K562 (cell line): Measurements from ENCODE around the gene SDR9C7. TPM values are rescaled to one million over a fixed set of nuclear protein-coding genes. Genes with fewer than 3 reads are reported as not detected.

Source experiments
- CBX5 ChIP-seq: IDR thresholded peaks from 2 replicates; pipeline ENCODE4 v1.6.1; 2014; ENCODE audit warnings: low read depth, borderline replicate concordance
- ERF ChIP-seq: fragments of 450-650 bp; formaldehyde crosslinking; IDR thresholded peaks from 2 replicates; pipeline ENCODE4 v1.4.0; 2020; ENCODE audit warnings: mild to moderate bottlenecking, mixed read lengths
- HES1 ChIP-seq: fragments of 450-650 bp; IDR thresholded peaks from 2 replicates; pipeline ENCODE4 v1.6.1; 2016; ENCODE audit warnings: low read depth, mild to moderate bottlenecking, moderate library complexity
- PCBP1 ChIP-seq: fragments of 200-400 bp; formaldehyde crosslinking; IDR thresholded peaks from 2 replicates; pipeline ENCODE4 v1.6.1; 2018; ENCODE audit warnings: mild to moderate bottlenecking, low read depth, low read length; ENCODE audit not compliant: poor library complexity, severe bottlenecking
- PRDM10 ChIP-seq: fragments of 450-650 bp; IDR thresholded peaks from 2 replicates; pipeline ENCODE4 v1.6.1; 2018; ENCODE audit not compliant: partially characterized antibody
- ZBED1 ChIP-seq: IDR thresholded peaks from 2 replicates; pipeline ENCODE4 v1.6.1; 2014
- ZNF24 ChIP-seq: fragments of 450-650 bp; IDR thresholded peaks from 2 replicates; pipeline ENCODE4 v1.6.1; 2016
- polyA plus RNA-seq, 8 experiments: library from polyadenylated mRNA; depleted of rRNA in 4 of 8; stranded (reverse) in 5 of 8; unstranded in 3 of 8; fragments of >200 nt; fragmentation: Nextera tagmentation in 2 of 8; fragmentation: Illumina TruSeq in 1 of 8; extraction: Ambion mirVana in 2 of 8; extraction: Trizol in 1 of 8; gene quantifications; 2 replicates each; pipeline versions ENCODE4 v1.2.1 to v1.2.3, GENCODE V29; 2011 to 2014; ENCODE audit warnings: inconsistent platforms in 1 of 8, missing spikeins in 1 of 8
- total RNA-seq, 7 experiments: library from RNA; depleted of rRNA in 6 of 7; stranded (reverse); fragments of >200 nt in 6 of 7; fragmentation: Illumina TruSeq in 2 of 7; extraction: Trizol in 2 of 7; gene quantifications; 2 replicates each; pipeline versions ENCODE4 v1.2.1 to v1.2.3, GENCODE V29; 2011 to 2021; ENCODE audit warnings: low replicate concordance in 1 of 7
- TF ChIP-seq, protein P1 (sequence below): fragments of 250-450 bp; sonication (Bioruptor Pico); IDR thresholded peaks from 2 replicates; pipeline ENCODE4 v1.4.0; 2020; ENCODE audit warnings: mild to moderate bottlenecking, moderate library complexity

Gene SDR9C7
- total and polyA plus RNA-seq, 9 of the 15 experiments (the other 6 are each of a cell fraction or from before 2014, with no cell fraction given): 0.04 to 0.59 (median 0.06) TPM; not detected in 6

DNA sequence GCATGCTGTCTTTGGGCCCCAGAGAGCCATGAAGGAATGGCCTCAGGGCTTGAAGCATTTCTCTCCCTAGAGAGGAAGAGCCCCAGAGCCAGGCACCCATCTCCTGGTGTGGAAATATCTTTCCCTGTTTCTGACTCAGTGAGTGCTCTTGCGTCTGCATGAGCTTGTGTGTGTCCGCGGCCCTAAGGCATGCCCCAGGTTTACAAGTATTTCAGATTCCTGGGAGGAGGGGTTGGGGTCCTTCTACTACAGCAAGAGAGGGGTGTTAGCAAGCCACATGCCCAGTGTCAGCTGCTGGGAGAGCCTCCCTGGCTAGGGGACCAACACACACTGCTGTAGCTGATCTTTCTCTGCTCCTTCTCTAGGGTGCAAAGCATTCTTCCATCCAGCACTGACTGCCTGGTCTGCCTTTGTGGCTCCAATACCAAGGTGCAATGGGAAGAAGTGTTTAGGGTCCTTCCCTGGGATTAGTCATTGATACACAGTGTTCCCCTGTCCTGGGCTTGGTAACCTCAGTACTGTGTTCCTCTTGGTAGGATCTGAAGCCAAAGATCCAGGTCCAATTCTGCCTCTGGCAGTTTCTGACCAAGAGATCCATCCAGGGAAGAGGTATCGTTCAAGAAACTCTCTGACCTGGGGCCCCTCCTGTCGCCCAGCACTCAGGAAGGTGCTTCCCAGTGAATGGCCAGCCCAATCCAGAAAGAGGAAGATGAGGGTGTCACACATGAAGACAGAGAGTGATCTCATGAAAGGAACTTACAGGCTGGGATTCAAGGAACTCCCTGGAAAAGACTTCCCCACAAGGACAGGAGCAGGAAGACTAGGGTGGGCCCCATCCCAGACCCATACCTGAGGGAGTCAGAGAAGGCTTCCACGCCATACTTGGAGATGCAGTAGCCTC lies 20.1 kb upstream of the SDR9C7 start (continued):
- TF ChIP-seq ZBED1: no peak
- TF ChIP-seq CBX5: no peak
- no peak for TF ChIP-seq HES1
- TF ChIP-seq PCBP1: no peak
- TF ChIP-seq PRDM10: no peak
- no peak for TF ChIP-seq ERF (CRISPR knock-in tag)
- TF ChIP-seq, protein P1, sequence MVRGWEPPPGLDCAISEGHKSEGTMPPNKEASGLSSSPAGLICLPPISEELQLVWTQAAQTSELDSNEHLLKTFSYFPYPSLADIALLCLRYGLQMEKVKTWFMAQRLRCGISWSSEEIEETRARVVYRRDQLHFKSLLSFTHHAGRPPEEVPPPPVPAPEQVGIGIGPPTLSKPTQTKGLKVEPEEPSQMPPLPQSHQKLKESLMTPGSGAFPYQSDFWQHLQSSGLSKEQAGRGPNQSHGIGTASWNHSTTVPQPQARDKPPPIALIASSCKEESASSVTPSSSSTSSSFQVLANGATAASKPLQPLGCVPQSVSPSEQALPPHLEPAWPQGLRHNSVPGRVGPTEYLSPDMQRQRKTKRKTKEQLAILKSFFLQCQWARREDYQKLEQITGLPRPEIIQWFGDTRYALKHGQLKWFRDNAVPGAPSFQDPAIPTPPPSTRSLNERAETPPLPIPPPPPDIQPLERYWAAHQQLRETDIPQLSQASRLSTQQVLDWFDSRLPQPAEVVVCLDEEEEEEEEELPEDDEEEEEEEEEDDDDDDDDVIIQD: no peak
- no peak for TF ChIP-seq ZNF24
